ENCODE measurements around the gene JMJD4.

Gene JMJD4

GRCh38 chr1:227749225-227749624 is 14.1 kb upstream of the JMJD4 start:
- DNase-seq, result no peak

GRCh38 chr1:227748496-227749182 is 13.5 kb upstream of the JMJD4 start:
- DNase-seq, result no peak

- no peak for DNase-seq
Observed at GRCh38 chr1:227747948-227748495, 12.9 kb upstream of the JMJD4 start.

- no peak for DNase-seq
Observed at GRCh38 chr1:227747382-227747781, 12.3 kb upstream of the JMJD4 start.

- no peak for DNase-seq
Observed at GRCh38 chr1:227746676-227747075, 11.6 kb upstream of the JMJD4 start.

- peak; percentile 36 to 66 for DNase-seq
Observed at GRCh38 chr1:227745568-227746265, 10.6 kb upstream of the JMJD4 start.

- peak; percentile 37 to 81 for DNase-seq
Observed at GRCh38 chr1:227744668-227745067, 9.6 kb upstream of the JMJD4 start.

- no peak for DNase-seq
Observed at GRCh38 chr1:227742738-227743715, 7.9 kb upstream of the JMJD4 start.

GRCh38 chr1:227741166-227741870 is 6.2 kb upstream of the JMJD4 start:
- DNase-seq, result no peak

GRCh38 chr1:227740401-227740960 is 5.4 kb upstream of the JMJD4 start:
- DNase-seq, result no peak

- no peak for DNase-seq
Observed at GRCh38 chr1:227739636-227740035, 4.5 kb upstream of the JMJD4 start.

- no peak for DNase-seq
Observed at GRCh38 chr1:227738820-227739219, 3.7 kb upstream of the JMJD4 start.

GRCh38 chr1:227736814-227737432 is 1.8 kb upstream of the JMJD4 start:
- DNase-seq, result no peak

GRCh38 chr1:227735539-227736285 is 610 bp upstream of the JMJD4 start:
- DNase-seq, result no peak

- no peak for DNase-seq
Observed at GRCh38 chr1:227734546-227734855, 601 bp downstream of the JMJD4 start.

- DNase-seq, result no peak
Observed at GRCh38 chr1:227733751-227734545, 1.2 kb downstream of the JMJD4 start.

- no peak for DNase-seq
Observed at GRCh38 chr1:227733309-227733705, 1.8 kb downstream of the JMJD4 start.

GRCh38 chr1:227732586-227733308 is 2.4 kb downstream of the JMJD4 start:
- DNase-seq, result no peak
